ENCODE data around the gene TEAD1. TPM values are rescaled to one million over a fixed set of nuclear protein-coding genes. Genes with fewer than 3 reads are reported as not detected.

The TEAD1 gene
- total and polyA plus RNA-seq, 9 donors = 20.0 to 84.1 (median 67.6) TPM

DNA sequence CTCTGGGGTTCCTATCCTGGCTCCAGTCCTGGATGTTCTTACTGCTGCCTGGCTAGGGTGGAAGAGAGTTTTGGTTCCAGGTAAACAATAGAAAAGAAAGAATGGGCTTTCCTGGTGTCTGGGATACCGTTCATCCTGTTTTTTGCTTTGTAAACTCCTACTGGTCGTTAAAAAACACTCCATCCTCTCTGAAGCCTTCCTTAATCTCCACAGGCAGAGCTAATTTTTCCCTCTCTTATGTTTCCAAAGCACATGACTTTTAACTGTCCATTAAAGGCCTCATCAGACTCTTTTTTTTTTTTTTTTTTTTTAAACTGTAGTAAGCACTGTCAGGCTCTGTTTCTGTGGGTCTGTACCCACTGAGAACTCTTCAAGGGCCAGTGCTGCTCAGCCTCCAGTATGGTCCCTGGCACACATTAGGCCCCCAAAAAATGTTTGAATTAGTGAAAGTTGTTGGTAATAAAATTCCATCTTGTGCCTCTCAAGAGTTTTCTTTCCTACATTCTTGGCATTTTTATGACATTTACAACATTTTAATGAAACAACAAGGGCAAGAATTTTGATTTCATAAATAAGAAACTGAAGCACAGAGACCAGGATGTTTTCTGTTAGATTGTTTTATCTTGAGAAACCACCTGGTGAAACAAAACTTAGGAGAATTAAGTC is 104.2 kb downstream of the TEAD1 start:
- no peak overlapping the region for H3K27ac ChIP-seq

DNA sequence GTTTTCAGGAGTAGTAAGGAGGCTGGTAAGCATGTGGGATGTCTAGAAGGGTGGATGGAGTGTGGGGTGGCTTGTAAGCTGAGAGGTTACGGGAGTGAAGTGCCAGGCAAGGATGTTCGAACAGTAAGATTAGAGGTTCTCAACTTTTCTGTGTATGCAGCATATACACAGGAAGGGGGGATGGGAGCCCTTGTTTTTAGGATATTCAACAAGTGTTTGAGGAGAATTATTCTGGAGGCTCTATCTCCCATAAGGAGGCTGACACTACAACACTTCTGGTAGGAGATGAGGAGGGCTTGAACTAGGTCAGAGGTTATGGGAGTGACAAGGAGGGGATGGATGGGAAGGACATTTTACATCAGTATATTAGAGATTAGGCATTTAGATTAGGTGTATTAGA is 109.5 kb downstream of the TEAD1 start:
- intact Hi-C loops (cut with DNase I) = no loop called here
- Histone ChIP-seq H3K4me3 (no peak overlapping the region), H3K27ac (no peak overlapping the region), H3K4me1 (ENCODE audit: insufficient read depth) (no peaks in the 10 kb centered on the region), H3K36me3 (no peaks in the 10 kb centered on the region), H3K9me3 (no peaks in the 10 kb centered on the region), H3K27me3 (no peaks in the 10 kb centered on the region)
- 95 to 98% (median 97%) methylated on average over 2 of the region's 2 CpGs for WGBS, 3 donors
- TF ChIP-seq, protein P1, sequence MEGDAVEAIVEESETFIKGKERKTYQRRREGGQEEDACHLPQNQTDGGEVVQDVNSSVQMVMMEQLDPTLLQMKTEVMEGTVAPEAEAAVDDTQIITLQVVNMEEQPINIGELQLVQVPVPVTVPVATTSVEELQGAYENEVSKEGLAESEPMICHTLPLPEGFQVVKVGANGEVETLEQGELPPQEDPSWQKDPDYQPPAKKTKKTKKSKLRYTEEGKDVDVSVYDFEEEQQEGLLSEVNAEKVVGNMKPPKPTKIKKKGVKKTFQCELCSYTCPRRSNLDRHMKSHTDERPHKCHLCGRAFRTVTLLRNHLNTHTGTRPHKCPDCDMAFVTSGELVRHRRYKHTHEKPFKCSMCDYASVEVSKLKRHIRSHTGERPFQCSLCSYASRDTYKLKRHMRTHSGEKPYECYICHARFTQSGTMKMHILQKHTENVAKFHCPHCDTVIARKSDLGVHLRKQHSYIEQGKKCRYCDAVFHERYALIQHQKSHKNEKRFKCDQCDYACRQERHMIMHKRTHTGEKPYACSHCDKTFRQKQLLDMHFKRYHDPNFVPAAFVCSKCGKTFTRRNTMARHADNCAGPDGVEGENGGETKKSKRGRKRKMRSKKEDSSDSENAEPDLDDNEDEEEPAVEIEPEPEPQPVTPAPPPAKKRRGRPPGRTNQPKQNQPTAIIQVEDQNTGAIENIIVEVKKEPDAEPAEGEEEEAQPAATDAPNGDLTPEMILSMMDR (IDR thresholded peaks at IDR 0.05) = no peak
- no peak for TF ChIP-seq EP300 (IDR thresholded peaks at IDR 0.05)
- no peak for TF ChIP-seq POLR2A (IDR thresholded peaks at IDR 0.05)
- no peak for DNase-seq

More for the DNA sequence above, 104.2 kb downstream of the TEAD1 start:
- Histone ChIP-seq H3K36me3 (no peaks in the 10 kb centered on the region), H3K4me1 (ENCODE audit: insufficient read depth) (peaks cover 5% of the 10 kb centered on the region), H3K4me3 (no peak overlapping the region), H3K27me3 (no peaks in the 10 kb centered on the region), H3K9me3 (no peaks in the 10 kb centered on the region)
- TF ChIP-seq POLR2A (IDR thresholded peaks at IDR 0.05) = no peak
- no peak for TF ChIP-seq EP300 (IDR thresholded peaks at IDR 0.05)
- TF ChIP-seq, protein P1 (IDR thresholded peaks at IDR 0.05) = no peak
- WGBS, 3 donors = 29 to 35% (median 30%) methylated on average over 2 of the region's 2 CpGs
- intact Hi-C loops (cut with DNase I) = no loop called here
- no peak for DNase-seq

DNA sequence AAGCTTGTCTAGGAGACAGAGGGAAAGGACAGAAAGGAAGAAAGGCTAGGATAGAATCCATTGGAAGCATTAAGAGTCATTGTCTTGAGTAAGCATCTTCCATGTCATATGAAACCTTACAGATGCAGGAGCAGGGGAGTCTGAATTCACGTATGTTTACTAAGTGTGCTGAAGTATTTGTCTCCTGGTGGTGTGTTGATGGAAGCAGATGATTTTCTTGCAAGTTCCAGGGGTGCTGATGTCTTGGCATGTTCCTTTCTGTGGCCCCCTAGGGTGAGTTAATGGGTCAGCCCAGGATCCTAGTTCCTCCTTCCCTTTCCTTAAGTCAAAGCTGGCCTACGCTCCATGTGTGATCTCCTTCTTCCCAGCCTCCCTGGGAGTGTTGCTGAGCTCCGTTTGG is 110.2 kb downstream of the TEAD1 start:
- WGBS, 3 donors = 29 to 30% (median 30%) methylated on average over 3 of the region's 3 CpGs
- H3K9me3 ChIP-seq = no peaks in the 10 kb centered on the region
- intact Hi-C loops (cut with DNase I) = no loop called here
- peaks cover 1% of the 10 kb centered on the region for H3K4me1 ChIP-seq (ENCODE audit: insufficient read depth)
- H3K4me3 ChIP-seq = no peak overlapping the region
- H3K36me3 ChIP-seq = no peaks in the 10 kb centered on the region
- no peak overlapping the region for H3K27ac ChIP-seq
- no peak for TF ChIP-seq POLR2A (IDR thresholded peaks at IDR 0.05)
- no peak for DNase-seq
- H3K27me3 ChIP-seq = no peaks in the 10 kb centered on the region

DNA sequence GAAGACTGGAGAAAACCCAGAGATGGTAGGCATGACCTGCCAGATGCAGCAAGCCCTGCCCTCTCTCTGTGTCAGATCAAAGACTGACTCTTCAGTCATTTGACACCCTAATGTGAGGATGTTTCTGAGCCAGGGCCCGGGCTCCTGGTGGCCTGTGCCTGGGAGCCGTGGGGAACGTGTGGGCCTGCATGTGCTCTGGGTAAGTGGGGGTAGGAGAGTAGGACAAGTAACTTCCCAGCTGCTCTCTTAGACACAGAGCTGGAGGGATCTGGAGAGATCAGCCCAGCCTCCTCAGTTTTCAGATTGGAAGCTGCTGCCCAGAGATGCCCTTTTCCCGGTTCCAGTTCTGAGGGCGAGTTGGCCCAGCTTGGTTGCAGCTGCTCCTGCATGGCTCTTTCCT is 110.8 kb downstream of the TEAD1 start:
- 84 to 91% (median 89%) methylated on average over 5 of the region's 5 CpGs for WGBS, 3 donors
- H3K27ac ChIP-seq = no peak overlapping the region

DNA sequence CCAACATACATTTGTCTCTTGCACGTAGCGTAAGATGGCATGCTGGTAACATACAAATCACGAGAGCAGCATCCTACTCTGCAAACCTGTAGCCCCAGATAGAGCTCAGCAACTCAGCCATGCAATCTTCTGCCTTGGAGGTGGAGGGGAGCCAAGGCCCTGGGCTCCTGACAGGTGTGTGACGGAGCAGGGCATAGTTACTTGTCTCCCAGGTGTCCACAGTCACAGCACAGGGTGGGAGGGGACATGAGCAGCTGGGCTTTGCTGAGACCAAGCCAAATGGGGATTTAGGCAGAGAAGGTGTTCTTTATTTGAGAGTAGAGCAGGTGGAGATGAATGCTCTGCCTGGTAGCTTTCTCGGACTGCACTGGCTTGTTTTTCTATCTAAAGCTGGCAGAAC is 111.7 kb downstream of the TEAD1 start:
- peaks cover 8% of the 10 kb centered on the region for H3K4me1 ChIP-seq (ENCODE audit: insufficient read depth)
- no peaks in the 10 kb centered on the region for H3K36me3 ChIP-seq
- intact Hi-C loops (cut with DNase I) = no loop called here
- no peaks in the 10 kb centered on the region for H3K27me3 ChIP-seq
- DNase-seq = no peak
- 95 to 98% (median 98%) methylated on average over 5 of the region's 5 CpGs for WGBS, 3 donors
- TF ChIP-seq EP300 (IDR thresholded peaks at IDR 0.05) = no peak
- H3K27ac ChIP-seq = no peak overlapping the region
- no peak overlapping the region for H3K4me3 ChIP-seq
- H3K9me3 ChIP-seq = no peaks in the 10 kb centered on the region

More for the DNA sequence above, 110.8 kb downstream of the TEAD1 start:
- intact Hi-C loops (cut with DNase I) = no loop called here
- Histone ChIP-seq H3K36me3 (no peaks in the 10 kb centered on the region), H3K4me3 (no peak overlapping the region), H3K4me1 (ENCODE audit: insufficient read depth) (peaks cover 7% of the 10 kb centered on the region), H3K9me3 (no peaks in the 10 kb centered on the region), H3K27me3 (no peaks in the 10 kb centered on the region)
- TF ChIP-seq POLR2A (IDR thresholded peaks at IDR 0.05) = no peak
- TF ChIP-seq, protein P1 (IDR thresholded peaks at IDR 0.05) = no peak
- TF ChIP-seq EP300 (IDR thresholded peaks at IDR 0.05) = no peak
- DNase-seq = no peak
